Omental fat pad (tissue), 4 donors: ENCODE results near the gene STK17B. TPM values are rescaled to one million over a fixed set of nuclear protein-coding genes. Genes with fewer than 3 reads are reported as not detected.

Source experiments
- ATAC-seq: fragments of 150-250 bp; one replicate; pipeline ENCODE4 v1.9.1; 2016; ENCODE audit warnings: mild to moderate bottlenecking, moderate library complexity; ENCODE audit not compliant: low FRiP score
- DNase-seq: peaks from one replicate; pipeline ENCODE4 v3.0.0-alpha.2; 2019; ENCODE audit warnings: low spot score
- CTCF ChIP-seq, 3 donors: fragments of 450-650 bp; IDR thresholded peaks; one replicate each; pipeline ENCODE4 v1.5.1; 2016 to 2017; ENCODE audit warnings: antibody characterized with exemption in 3 of 3, mild to moderate bottlenecking in 3 of 3, moderate library complexity in 2 of 3
- total RNA-seq, 4 donors: library from RNA; depleted of rRNA; stranded (reverse); fragments of >200 nt; gene quantifications; one replicate each; pipeline ENCODE4 v1.1.0, GENCODE V29; 2016

STK17B gene
- total RNA-seq, 4 donors from 2014 or later = 39.2 to 89.9 (median 60.7) TPM

GRCh38 chr2:196160946-196161345, 10.4 kb downstream of the STK17B start:
- no peak for TF ChIP-seq CTCF (IDR thresholded peaks at IDR 0.05)
- ATAC-seq (no peak), DNase-seq (no peak)

DNA sequence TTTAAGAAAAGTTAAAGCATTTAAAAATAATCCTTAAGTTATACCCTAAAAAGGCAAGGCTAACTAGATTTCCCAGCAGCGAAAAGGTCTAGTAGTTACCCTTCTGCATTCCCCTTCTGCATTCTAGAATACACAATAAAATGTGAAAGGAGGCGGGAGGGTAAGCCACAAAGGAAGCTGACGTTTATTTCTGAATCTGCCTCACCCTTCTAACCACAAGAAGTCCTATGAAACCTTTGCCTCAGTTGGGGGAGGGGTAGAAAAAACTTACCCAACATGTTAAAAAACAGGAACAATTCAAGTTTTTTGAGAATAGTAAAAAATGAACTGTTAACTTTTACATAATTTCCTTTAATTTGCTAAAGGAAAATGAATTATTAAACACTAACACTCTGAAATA, 11.3 kb downstream of the STK17B start:
- DNase-seq = no peak
- ATAC-seq = no peak
- TF ChIP-seq CTCF (IDR thresholded peaks at IDR 0.05) = no peak

- DNase-seq (no peak), ATAC-seq (no peak)
- TF ChIP-seq CTCF (IDR thresholded peaks at IDR 0.05) = no peak
Measured at GRCh38 chr2:196159221-196159892, 12.0 kb downstream of the STK17B start.

DNA sequence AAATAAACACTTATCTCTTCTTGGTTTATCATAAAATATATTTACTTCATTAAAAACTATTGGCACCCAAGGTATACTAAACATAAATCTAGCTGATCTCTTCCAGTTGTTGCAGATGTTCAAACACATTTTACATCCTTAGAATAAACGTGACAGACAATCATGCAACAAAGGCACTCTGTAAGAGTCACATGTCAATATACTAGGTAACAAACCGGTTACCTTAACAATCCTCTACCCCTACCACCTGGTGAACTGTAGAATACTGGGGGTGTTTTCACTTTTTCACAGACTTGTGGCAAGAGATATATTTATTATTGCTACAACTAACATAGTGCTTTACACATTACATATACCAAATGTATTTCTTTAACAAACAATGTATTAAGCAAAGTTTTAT, 15.8 kb downstream of the STK17B start:
- no peak for TF ChIP-seq CTCF (IDR thresholded peaks at IDR 0.05)
- ATAC-seq (no peak), DNase-seq (no peak)

DNA sequence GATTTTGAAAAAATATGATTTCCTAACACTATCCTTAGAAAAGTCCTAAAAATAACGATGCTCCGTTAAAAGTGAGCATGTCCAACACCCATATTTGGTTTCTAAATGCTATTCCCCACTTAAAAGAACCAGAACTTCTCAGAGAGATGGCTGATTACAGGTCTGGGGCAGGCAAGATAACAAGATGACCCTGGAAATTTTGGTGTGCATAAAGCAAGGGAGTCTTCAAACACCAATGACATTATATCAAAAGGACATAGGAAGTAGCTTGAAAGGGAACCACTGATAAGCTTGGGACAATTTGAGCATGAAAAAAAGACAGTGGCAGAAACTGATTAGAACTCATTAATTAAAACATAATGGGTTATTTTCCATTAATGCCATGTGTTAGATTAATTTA, 17.9 kb downstream of the STK17B start:
- ATAC-seq (no peak), DNase-seq (no peak)
- no peak for TF ChIP-seq CTCF (IDR thresholded peaks at IDR 0.05)

GRCh38 chr2:196149948-196150347, 21.4 kb downstream of the STK17B start:
- DNase-seq = no peak
- no peak for ATAC-seq
- TF ChIP-seq CTCF (IDR thresholded peaks at IDR 0.05) = no peak

DNA sequence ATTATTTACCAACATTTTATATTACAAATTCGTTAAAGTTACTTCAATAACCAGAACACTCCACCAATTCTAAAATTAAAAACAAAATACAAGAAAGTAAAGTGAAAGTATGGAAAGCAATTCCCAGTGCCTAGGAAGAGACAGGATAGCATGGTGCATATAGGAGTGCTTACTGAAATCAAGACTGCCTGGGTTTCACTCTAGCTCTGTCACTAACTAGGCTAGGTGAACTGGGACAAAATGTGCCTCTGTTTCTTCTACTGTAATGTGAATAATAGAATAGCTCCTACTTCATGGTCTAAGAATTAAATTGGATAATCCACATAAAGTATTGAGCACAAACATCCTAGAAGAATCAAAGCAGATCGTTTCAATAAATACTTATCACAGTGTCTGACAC, 22.6 kb downstream of the STK17B start:
- no peak for TF ChIP-seq CTCF (IDR thresholded peaks at IDR 0.05)
- no peak for ATAC-seq
- no peak for DNase-seq
